HEK293T (cell line): ENCODE measurements around the gene SLC39A3.

Experiments
- CTCF ChIA-PET: fragments of 350-600 bp; formaldehyde crosslinking; extraction: SDS; loops from one replicate; lab custom pipeline; 2021; ENCODE audit warnings: antibody characterized with exemption, inconsistent platforms; lab: Yijun Ruan, JAX
- POLR2A ChIA-PET: fragments of 350-600 bp; formaldehyde crosslinking; extraction: SDS; loops from one replicate; lab custom pipeline; 2020; ENCODE audit warnings: antibody characterized with exemption, inconsistent platforms; lab: Yijun Ruan, JAX
- DNase-seq: peaks from one replicate; pipeline ENCODE4 v3.0.0; 2012; ENCODE audit warnings: mixed read lengths; ENCODE audit errors: extremely low spot score
- ARNT ChIP-seq: fragments of 450-650 bp; IDR thresholded peaks from 2 replicates; pipeline ENCODE4 v1.6.1; 2017; ENCODE audit warnings: mild to moderate bottlenecking
- BHLHE40 ChIP-seq: fragments of 450-650 bp; IDR thresholded peaks from 2 replicates; pipeline ENCODE4 v1.6.1; 2016; ENCODE audit warnings: mild to moderate bottlenecking, moderate library complexity, borderline replicate concordance
- CTBP1 ChIP-seq: fragments of 450-650 bp; IDR thresholded peaks from 2 replicates; pipeline ENCODE4 v1.6.1; 2016; ENCODE audit warnings: borderline replicate concordance
- ELF4 ChIP-seq: fragments of 450-650 bp; IDR thresholded peaks from 2 replicates; pipeline ENCODE4 v1.6.1; 2017; ENCODE audit warnings: antibody characterized with exemption
- FOXA1 ChIP-seq: fragments of 450-650 bp; IDR thresholded peaks from 2 replicates; pipeline ENCODE4 v1.6.1; 2016; ENCODE audit warnings: mild to moderate bottlenecking
- FOXK2 ChIP-seq: fragments of 450-650 bp; IDR thresholded peaks from 2 replicates; pipeline ENCODE4 v1.6.1; 2016; ENCODE audit warnings: mild to moderate bottlenecking
- FOXM1 ChIP-seq: fragments of 450-650 bp; IDR thresholded peaks from 2 replicates; pipeline ENCODE4 v1.6.1; 2017; ENCODE audit warnings: mild to moderate bottlenecking, borderline replicate concordance
- HDGF ChIP-seq: fragments of 450-650 bp; IDR thresholded peaks from 2 replicates; pipeline ENCODE4 v1.6.1; 2017; ENCODE audit warnings: antibody characterized with exemption, borderline replicate concordance
- L3MBTL2 ChIP-seq: fragments of 450-650 bp; conservative IDR thresholded peaks from 2 replicates; pipeline ENCODE4 v1.6.1; 2016; ENCODE audit warnings: mild to moderate bottlenecking
- LEF1 ChIP-seq: fragments of 450-650 bp; IDR thresholded peaks from 2 replicates; pipeline ENCODE4 v1.6.1; 2017; ENCODE audit warnings: mild to moderate bottlenecking, borderline replicate concordance
- NFRKB ChIP-seq: fragments of 450-650 bp; IDR thresholded peaks from 2 replicates; pipeline ENCODE4 v1.6.1; 2016; ENCODE audit warnings: mild to moderate bottlenecking, moderate library complexity
- SP1 ChIP-seq: fragments of 450-650 bp; IDR thresholded peaks from 2 replicates; pipeline ENCODE4 v1.6.1; 2017
- SUZ12 ChIP-seq: fragments of 450-650 bp; IDR thresholded peaks from 2 replicates; pipeline ENCODE4 v1.6.1; 2016; ENCODE audit warnings: mild to moderate bottlenecking
- TARDBP ChIP-seq: fragments of 450-650 bp; IDR thresholded peaks from 2 replicates; pipeline ENCODE4 v1.6.1; 2016
- ZNF384 ChIP-seq: fragments of 450-650 bp; IDR thresholded peaks from 2 replicates; pipeline ENCODE4 v1.6.1; 2016
- TF ChIP-seq, protein P1 (sequence below): fragments of 450-650 bp; IDR thresholded peaks from 2 replicates; pipeline ENCODE4 v1.6.1; 2016

SLC39A3 gene

DNA sequence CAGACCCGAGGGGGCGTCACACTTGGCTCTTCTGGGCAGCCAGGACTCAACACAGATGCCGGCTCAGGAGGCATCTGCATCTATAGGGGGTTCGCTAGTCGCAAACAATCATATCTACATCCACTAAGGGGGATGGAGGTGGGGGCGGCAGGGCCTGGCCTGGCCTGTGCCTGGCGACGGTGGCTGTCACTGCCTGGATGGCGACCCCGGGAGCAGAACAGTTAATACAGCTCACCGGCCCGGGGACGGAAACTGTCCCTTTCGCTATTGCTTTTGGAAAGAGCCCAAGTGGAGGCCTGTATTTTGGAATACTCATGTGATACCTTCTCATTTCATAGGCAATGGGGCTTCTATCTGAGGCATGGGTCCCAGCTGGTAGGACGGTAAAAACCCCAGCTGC, 25.6 kb upstream of the SLC39A3 start:
- no peak for TF ChIP-seq NFRKB
- no peak for TF ChIP-seq L3MBTL2
- no peak for TF ChIP-seq HDGF
- TF ChIP-seq ELF4, result no peak
- TF ChIP-seq CTBP1, result no peak
- no peak for TF ChIP-seq SUZ12
- no peak for DNase-seq
- CTCF ChIA-PET, result no interaction called here
- POLR2A ChIA-PET, result no interaction called here

DNA sequence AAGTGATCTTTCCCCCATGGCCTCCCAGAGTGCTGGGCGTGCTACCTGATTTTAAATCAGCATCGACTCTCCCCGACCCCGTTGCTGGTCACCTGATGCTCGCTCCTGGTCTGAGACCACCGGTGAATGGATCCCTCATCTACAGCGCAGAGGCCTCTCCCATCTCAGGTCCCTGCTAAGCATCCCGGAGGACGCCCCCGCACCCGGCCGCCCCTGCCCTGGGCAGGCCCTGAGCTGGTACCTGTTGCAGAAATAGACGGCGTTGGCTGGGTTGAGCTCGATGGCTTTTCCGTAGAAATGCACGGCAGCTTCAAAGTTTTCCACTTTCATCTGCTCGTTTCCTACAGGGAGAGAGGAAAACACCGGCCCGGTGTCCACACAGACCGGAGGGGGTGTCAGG, 25.1 kb upstream of the SLC39A3 start:
- no peak for TF ChIP-seq FOXA1
- TF ChIP-seq SP1, result no peak
- TF ChIP-seq ARNT, result no peak
- TF ChIP-seq FOXK2, result no peak
- TF ChIP-seq, protein P1, sequence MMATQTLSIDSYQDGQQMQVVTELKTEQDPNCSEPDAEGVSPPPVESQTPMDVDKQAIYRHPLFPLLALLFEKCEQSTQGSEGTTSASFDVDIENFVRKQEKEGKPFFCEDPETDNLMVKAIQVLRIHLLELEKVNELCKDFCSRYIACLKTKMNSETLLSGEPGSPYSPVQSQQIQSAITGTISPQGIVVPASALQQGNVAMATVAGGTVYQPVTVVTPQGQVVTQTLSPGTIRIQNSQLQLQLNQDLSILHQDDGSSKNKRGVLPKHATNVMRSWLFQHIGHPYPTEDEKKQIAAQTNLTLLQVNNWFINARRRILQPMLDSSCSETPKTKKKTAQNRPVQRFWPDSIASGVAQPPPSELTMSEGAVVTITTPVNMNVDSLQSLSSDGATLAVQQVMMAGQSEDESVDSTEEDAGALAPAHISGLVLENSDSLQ, result no peak
- no peak for TF ChIP-seq LEF1
- no peak for TF ChIP-seq HDGF
- no peak for TF ChIP-seq FOXM1
- TF ChIP-seq L3MBTL2, result no peak
- no peak for TF ChIP-seq TARDBP
- no peak for TF ChIP-seq SUZ12
- TF ChIP-seq CTBP1, result no peak
- no peak for TF ChIP-seq ZNF384
- no peak for TF ChIP-seq BHLHE40
- TF ChIP-seq ELF4, result no peak
- TF ChIP-seq NFRKB, result no peak
- ChIA-PET CTCF (no interaction called here), POLR2A (no interaction called here)
- no peak for DNase-seq

DNA sequence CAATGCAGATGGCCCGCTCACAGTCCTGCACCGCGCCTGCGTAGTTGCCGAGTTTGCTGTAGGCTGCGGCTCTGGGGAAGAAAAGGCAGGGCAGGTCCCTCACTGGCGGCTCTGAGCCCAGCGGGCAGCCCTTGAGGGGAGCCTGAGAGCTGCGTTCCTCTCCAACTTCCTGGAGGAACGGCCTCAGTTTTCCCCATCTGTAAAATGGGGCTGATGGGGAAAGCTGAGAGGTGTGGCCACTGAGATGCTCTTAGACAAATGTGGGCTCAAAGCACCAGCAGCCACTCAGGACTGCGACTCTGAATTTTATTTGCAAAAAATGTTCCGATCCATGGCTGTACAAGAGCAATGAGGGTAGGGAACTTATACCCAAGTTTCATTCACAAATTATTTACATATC, 23.9 kb upstream of the SLC39A3 start:
- POLR2A ChIA-PET, result no interaction called here
- CTCF ChIA-PET, result no interaction called here
- no peak for TF ChIP-seq TARDBP
- TF ChIP-seq, protein P1, result no peak
- TF ChIP-seq FOXM1, result no peak
- TF ChIP-seq ZNF384, result no peak
- no peak for TF ChIP-seq ELF4
- TF ChIP-seq LEF1, result no peak
- DNase-seq, result no peak

- ChIA-PET POLR2A (no interaction called here), CTCF (no interaction called here)
- no peak for DNase-seq
- no peak for TF ChIP-seq FOXA1
- no peak for TF ChIP-seq SP1
- TF ChIP-seq LEF1, result no peak
- TF ChIP-seq NFRKB, result no peak
- TF ChIP-seq FOXK2, result no peak
- TF ChIP-seq CTBP1, result no peak
- no peak for TF ChIP-seq ELF4
- no peak for TF ChIP-seq HDGF
- TF ChIP-seq TARDBP, result no peak
- TF ChIP-seq, protein P1, result no peak
- no peak for TF ChIP-seq BHLHE40
- no peak for TF ChIP-seq FOXM1
- no peak for TF ChIP-seq ZNF384
- no peak for TF ChIP-seq SUZ12
- TF ChIP-seq L3MBTL2, result no peak
- TF ChIP-seq ARNT, result no peak
Measured at GRCh38 chr19:2762783-2763496, 23.1 kb upstream of the SLC39A3 start.

DNA sequence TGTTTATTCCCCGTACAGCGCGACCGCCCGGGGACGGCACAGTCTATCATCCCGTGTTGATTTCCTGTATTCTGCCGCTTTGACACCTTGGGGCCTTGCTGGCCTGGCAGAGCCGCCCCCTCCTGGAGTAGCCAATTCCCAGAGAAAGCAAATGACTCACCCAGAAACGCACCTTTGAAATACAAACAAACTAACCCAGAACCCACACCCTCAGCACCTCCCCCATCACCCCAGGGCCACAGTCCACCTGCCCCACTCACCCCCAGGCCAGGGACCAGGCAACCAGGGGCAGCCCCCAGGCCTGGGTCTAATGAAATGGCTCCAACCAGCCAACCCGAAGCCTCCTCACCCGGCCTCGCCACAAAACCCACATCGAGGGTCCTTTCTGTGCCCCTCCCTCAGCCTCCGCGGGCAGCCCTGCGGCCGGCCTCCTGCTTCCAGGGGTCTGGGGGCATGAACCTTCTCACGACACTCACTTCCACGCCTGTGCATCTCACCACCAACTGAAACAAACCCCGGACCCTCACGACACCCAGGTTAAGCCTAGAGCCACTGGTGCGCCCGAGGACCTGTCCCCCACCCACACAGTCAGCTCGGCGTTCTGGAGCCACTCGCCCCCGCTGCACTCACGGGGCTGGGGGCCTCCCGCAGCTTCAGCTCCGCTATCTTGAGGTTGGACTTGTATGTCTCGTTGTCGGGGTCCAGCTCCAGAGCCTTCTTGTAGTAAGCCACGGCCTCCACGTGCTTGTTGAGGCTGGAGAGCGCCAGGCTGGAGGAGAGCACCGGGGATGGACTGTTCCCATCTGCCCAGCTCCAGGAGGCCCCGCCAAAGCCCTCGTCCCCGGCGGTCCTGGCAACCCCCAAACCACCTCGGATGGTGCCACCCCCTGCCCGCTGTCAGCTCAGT, 22.3 kb upstream of the SLC39A3 start:
- TF ChIP-seq BHLHE40, result no peak
- TF ChIP-seq LEF1, result no peak
- TF ChIP-seq, protein P1, result no peak
- TF ChIP-seq CTBP1, result no peak
- ChIA-PET CTCF (no interaction called here), POLR2A (no interaction called here)
- DNase-seq, result no peak
